H1 (cell line): Measurements from ENCODE around the gene EIF2B2. TPM values are rescaled to one million over a fixed set of nuclear protein-coding genes. Genes with fewer than 3 reads are reported as not detected.

Experiments
- CREB1 ChIP-seq: IDR thresholded peaks from 2 replicates; pipeline ENCODE4 v1.6.1; 2012; ENCODE audit warnings: inconsistent platforms
- JUND ChIP-seq: IDR thresholded peaks from 2 replicates; pipeline ENCODE4 v1.6.1; 2011; ENCODE audit warnings: mild to moderate bottlenecking, improper control_type of control experiment, low read length
- MAFK ChIP-seq: IDR thresholded peaks from 2 replicates; pipeline ENCODE4 v1.6.1; 2012; ENCODE audit warnings: low read depth, mild to moderate bottlenecking, improper control_type of control experiment, low read length
- POLR2A ChIP-seq, 2 experiments: IDR thresholded peaks; 1 replicate in 1 of 2; 2 replicates in 1 of 2; pipeline ENCODE4 v1.6.1; 2011; ENCODE audit warnings: low read depth in 2 of 2, low read length in 2 of 2, mild to moderate bottlenecking in 2 of 2; ENCODE audit errors: control extremely low read depth in 1 of 2
- RNF2 ChIP-seq: fragments of 200-900, 300-1000 bp; sonication (generic); IDR thresholded peaks from 2 replicates; pipeline ENCODE4 v1.7.1; 2016; ENCODE audit warnings: borderline replicate concordance, low read depth, mild to moderate bottlenecking, antibody characterized with exemption, low read length; ENCODE audit not compliant: poor library complexity, severe bottlenecking; ENCODE audit errors: missing control alignments
- TBP ChIP-seq: IDR thresholded peaks from 2 replicates; pipeline ENCODE4 v1.6.1; 2011; ENCODE audit warnings: low read depth, low read length, improper control_type of control experiment
- polyA plus RNA-seq, 7 experiments: library from polyadenylated mRNA; depleted of rRNA in 3 of 7; stranded (reverse) in 5 of 7; unstranded in 2 of 7; fragments of >200 nt in 5 of 7; fragments of 200-250 nt in 2 of 7; gene quantifications; 1 replicate in 5 of 7; 2 replicates in 1 of 7; 4 replicates in 1 of 7; pipeline versions ENCODE4 v1.2.1 to v1.2.3, GENCODE V29; 2011 to 2013; ENCODE audit warnings: missing spikeins in 2 of 7, mixed read lengths in 2 of 7
- total RNA-seq: library from RNA; stranded (reverse); fragmentation: NEBNext Ultra II Directional; extraction: Animal tissue kit (Norgen Biotek cat#: 25700); gene quantifications from 2 replicates; pipeline ENCODE4 v1.2.1, GENCODE V29; 2021

The EIF2B2 gene
- total and polyA plus RNA-seq, 2 of the 8 experiments (the other 6 are each of a cell fraction or from before 2014, with no cell fraction given) = 42.6 to 79.9 TPM

DNA sequence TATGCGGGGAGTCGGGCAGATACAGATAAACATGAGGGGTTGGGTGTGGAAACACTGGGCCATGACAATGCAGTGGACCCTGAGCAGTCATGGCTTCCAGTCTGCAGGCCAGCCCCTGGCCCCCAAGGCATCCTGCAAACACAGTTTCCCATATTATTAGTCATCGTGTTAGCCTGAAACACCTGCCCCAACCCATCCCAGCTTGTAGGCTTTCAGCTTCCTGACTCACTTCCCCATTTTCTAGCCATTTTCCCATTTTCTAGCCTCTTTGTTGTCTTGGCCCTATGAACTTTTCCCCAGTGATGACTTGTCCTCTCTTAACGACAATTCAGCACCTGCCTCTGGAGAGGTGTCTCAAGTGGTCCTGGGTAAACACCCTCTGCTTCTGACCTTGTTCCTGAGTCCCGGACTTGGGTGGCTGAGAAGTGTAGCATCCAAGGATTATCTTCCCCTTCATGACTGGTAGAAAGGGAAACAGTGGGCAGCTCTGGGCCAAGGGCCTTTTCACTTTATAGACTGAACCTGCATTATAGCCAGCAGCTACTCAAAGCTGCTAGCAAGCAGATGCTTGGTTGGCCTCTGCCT, 43.0 kb upstream of the EIF2B2 start (continued):
- no peak for TF ChIP-seq RNF2
- no peak for TF ChIP-seq JUND
- no peak for TF ChIP-seq CREB1
- no peak for TF ChIP-seq POLR2A (IDR thresholded peaks at IDR 0.05; ENCODE audit: control extremely low read depth in 1 of 2, low read depth in 2 of 2, low read length in 2 of 2)
- no peak for TF ChIP-seq TBP
- no peak for TF ChIP-seq MAFK
